Keratinocyte (primary cell): Measurements from ENCODE around the gene SUSD3. TPM values are rescaled to one million over a fixed set of nuclear protein-coding genes. Genes with fewer than 3 reads are reported as not detected.

ENCODE experiments used
- DNase-seq: peaks from one replicate; pipeline ENCODE4 v3.0.0-alpha.2; 2011; ENCODE audit warnings: low read depth, missing footprints, low spot score
- FAIRE-seq: peaks from 2 replicates; lab custom pipeline; 2011; peaks lifted over from hg19 to GRCh38; lab: Jason Lieb, UNC
- H2AFZ ChIP-seq: 2 replicates; pipeline ENCODE4 v1.6.0; 2012; ENCODE audit warnings: low read length, control low read depth, inconsistent platforms; ENCODE audit not compliant: control insufficient read depth
- H3K27ac ChIP-seq: 2 replicates; pipeline ENCODE4 v1.5.1; 2011; ENCODE audit warnings: low read length; ENCODE audit not compliant: control insufficient read depth, insufficient read depth
- H3K27me3 ChIP-seq: 3 replicates; pipeline ENCODE4 v1.6.0; 2011; ENCODE audit warnings: low read length; ENCODE audit not compliant: control insufficient read depth, insufficient read depth; ENCODE audit errors: extremely low read depth
- H3K36me3 ChIP-seq, 2 experiments: 2 replicates in 1 of 2; 3 replicates in 1 of 2; pipeline ENCODE4 v1.5.1; 2011; ENCODE audit warnings: low read length in 2 of 2, mild to moderate bottlenecking in 1 of 2; ENCODE audit not compliant: control insufficient read depth in 2 of 2, insufficient read depth in 2 of 2; ENCODE audit errors: extremely low read depth in 1 of 2
- H3K4me1 ChIP-seq: 3 replicates; pipeline ENCODE4 v1.5.1; 2011; ENCODE audit warnings: low read length; ENCODE audit not compliant: control insufficient read depth, insufficient read depth; ENCODE audit errors: extremely low read depth
- H3K4me2 ChIP-seq: 3 replicates; pipeline ENCODE4 v1.6.0; 2011; ENCODE audit warnings: low read depth, low read length; ENCODE audit not compliant: control insufficient read depth, insufficient read depth; ENCODE audit errors: extremely low read depth
- H3K4me3 ChIP-seq, 3 experiments: fragments of 200-600 bp in 1 of 3; sonication (generic) in 1 of 3; 2 replicates in 2 of 3; 3 replicates in 1 of 3; pipeline ENCODE4 v1.5.1; 2011 to 2016; ENCODE audit warnings: low read length in 3 of 3, mild to moderate bottlenecking in 3 of 3, control low read depth in 2 of 3, inconsistent platforms in 1 of 3, low read depth in 1 of 3, mixed read lengths in 1 of 3, mixed run types in 1 of 3, moderate library complexity in 1 of 3; ENCODE audit not compliant: control insufficient read depth in 2 of 3, insufficient read depth in 2 of 3; ENCODE audit errors: extremely low read depth in 1 of 3
- H3K79me2 ChIP-seq: 2 replicates; pipeline ENCODE4 v1.6.0; 2012; ENCODE audit warnings: low read length; ENCODE audit not compliant: control insufficient read depth, insufficient read depth
- H3K9ac ChIP-seq: 3 replicates; pipeline ENCODE4 v1.6.0; 2011; ENCODE audit warnings: low read length; ENCODE audit not compliant: control insufficient read depth, insufficient read depth; ENCODE audit errors: extremely low read depth
- H3K9me1 ChIP-seq: 3 replicates; pipeline ENCODE4 v1.6.0; 2011; ENCODE audit warnings: low read length; ENCODE audit not compliant: control insufficient read depth, insufficient read depth; ENCODE audit errors: extremely low read depth
- H3K9me3 ChIP-seq: 2 replicates; pipeline ENCODE4 v1.5.1; 2012; ENCODE audit warnings: low read depth, low read length; ENCODE audit not compliant: control insufficient read depth
- H4K20me1 ChIP-seq: 3 replicates; pipeline ENCODE4 v1.6.0; 2011; ENCODE audit warnings: low read length; ENCODE audit not compliant: control insufficient read depth, insufficient read depth; ENCODE audit errors: extremely low read depth
- CTCF ChIP-seq, 3 experiments: IDR thresholded peaks in 1 of 3; conservative IDR thresholded peaks in 1 of 3; optimal IDR thresholded peaks in 1 of 3; 2 replicates in 2 of 3; 3 replicates in 1 of 3; pipeline versions ENCODE3 to v1.5.1; 2011; ENCODE audit warnings: low read length in 3 of 3, mild to moderate bottlenecking in 3 of 3, moderate library complexity in 2 of 3, control low read depth in 1 of 3, inconsistent platforms in 1 of 3; ENCODE audit not compliant: insufficient read depth in 2 of 3; ENCODE audit errors: extremely low read depth in 1 of 3
- EZH2 ChIP-seq: IDR thresholded peaks from one replicate; pipeline ENCODE4 v1.6.1; 2012; ENCODE audit warnings: inconsistent platforms, mild to moderate bottlenecking, low read length, moderate library complexity
- dilution Hi-C: fragments of 300-500 bp; cut with MboI; formaldehyde crosslinking; loops from one replicate; pipeline ENCODE4 v1.7.0; 2020; ENCODE audit warnings: low sequenced_read_pairs; ENCODE audit not compliant: extremely low pct_ligation_motif_present
- polyA plus RNA-seq, 5 experiments: library from polyadenylated mRNA; depleted of rRNA in 3 of 5; stranded (reverse) in 3 of 5; stranded (forward) in 1 of 5; unstranded in 1 of 5; fragments of >200 nt; gene quantifications; 1 replicate in 1 of 5; 2 replicates in 3 of 5; 3 replicates in 1 of 5; pipeline versions ENCODE4 v1.2.1 to v1.2.3, GENCODE V29; 2011 to 2012; ENCODE audit warnings: missing spikeins in 2 of 5, low read depth in 1 of 5, low replicate concordance in 1 of 5

Gene SUSD3
- polyA plus RNA-seq, 1 donor (not counting 4 experiments of a cell fraction or from before 2014, with no cell fraction given), result 0.20 TPM

- TF ChIP-seq EZH2 (no peak), CTCF (optimal IDR thresholded peaks at IDR 0.05 in 1 of 3, IDR thresholded peaks at IDR 0.05 in 1 of 3, conservative IDR thresholded peaks at IDR 0.05 in 1 of 3; ENCODE audit: extremely low read depth in 1 of 3, insufficient read depth in 2 of 3, low read length in 3 of 3) (no peak)
- H2AFZ ChIP-seq, result no peak overlapping the region
- dilution Hi-C loops, result no loop called here
- no peak overlapping the region for H3K9ac ChIP-seq
- H3K79me2 ChIP-seq, result no peaks in the 10 kb centered on the region
- FAIRE-seq (no peak), DNase-seq (no peak)
- no peak overlapping the region for H3K4me3 ChIP-seq
- H3K4me2 ChIP-seq, result no peak overlapping the region
- no peaks in the 10 kb centered on the region for H3K36me3 ChIP-seq
- H3K27me3 ChIP-seq, result no peaks in the 10 kb centered on the region
- H3K9me3 ChIP-seq, result no peaks in the 10 kb centered on the region
- no peaks in the 10 kb centered on the region for H4K20me1 ChIP-seq
- no peaks in the 10 kb centered on the region for H3K4me1 ChIP-seq
- no peaks in the 10 kb centered on the region for H3K9me1 ChIP-seq
- H3K27ac ChIP-seq, result no peak overlapping the region
Observed at GRCh38 chr9:93124793-93125192, 66.3 kb downstream of the SUSD3 start.

- Histone ChIP-seq H3K9me1 (no peaks in the 10 kb centered on the region), H3K4me1 (no peaks in the 10 kb centered on the region), H3K27ac (no peak overlapping the region), H3K4me3 (no peak overlapping the region), H3K79me2 (no peaks in the 10 kb centered on the region), H3K36me3 (no peaks in the 10 kb centered on the region), H2AFZ (no peak overlapping the region), H3K9ac (no peak overlapping the region), H3K9me3 (no peaks in the 10 kb centered on the region), H3K4me2 (no peak overlapping the region), H4K20me1 (no peaks in the 10 kb centered on the region), H3K27me3 (no peaks in the 10 kb centered on the region)
- TF ChIP-seq EZH2 (no peak), CTCF (optimal IDR thresholded peaks at IDR 0.05 in 1 of 3, IDR thresholded peaks at IDR 0.05 in 1 of 3, conservative IDR thresholded peaks at IDR 0.05 in 1 of 3; ENCODE audit: extremely low read depth in 1 of 3, insufficient read depth in 2 of 3, low read length in 3 of 3) (no peak)
- dilution Hi-C loops, result no loop called here
- DNase-seq (no peak), FAIRE-seq (no peak)
Observed at GRCh38 chr9:93125331-93125894, 66.9 kb downstream of the SUSD3 start.
